Upper lobe of left lung (tissue), 4 donors: ENCODE data around the gene MAP3K13.

Experiments used
- EP300 ChIP-seq, 4 donors: sonication (generic); formaldehyde crosslinking; IDR thresholded peaks; one replicate each; pipeline ENCODE4 v1.5.1; 2017; ENCODE audit warnings: antibody characterized with exemption in 4 of 4, control low read depth in 2 of 4
- POLR2A ChIP-seq, 4 donors: fragments of 450-650 bp; IDR thresholded peaks; one replicate each; pipeline ENCODE4 v1.5.1; 2016 to 2017; ENCODE audit warnings: antibody characterized with exemption in 4 of 4, mild to moderate bottlenecking in 2 of 4
- POLR2AphosphoS5 ChIP-seq, 2 donors: sonication (generic); formaldehyde crosslinking; IDR thresholded peaks; one replicate each; pipeline ENCODE4 v1.5.1; 2017; ENCODE audit warnings: antibody characterized with exemption in 2 of 2
- TF ChIP-seq, protein P1 (sequence below), 6 experiments: fragments of 450-650 bp in 4 of 6; fragments of 200-600 bp in 2 of 6; sonication (generic) in 2 of 6; IDR thresholded peaks; one replicate each; pipeline ENCODE4 v1.5.1; 2016 to 2019; ENCODE audit warnings: antibody characterized with exemption in 6 of 6

DNA sequence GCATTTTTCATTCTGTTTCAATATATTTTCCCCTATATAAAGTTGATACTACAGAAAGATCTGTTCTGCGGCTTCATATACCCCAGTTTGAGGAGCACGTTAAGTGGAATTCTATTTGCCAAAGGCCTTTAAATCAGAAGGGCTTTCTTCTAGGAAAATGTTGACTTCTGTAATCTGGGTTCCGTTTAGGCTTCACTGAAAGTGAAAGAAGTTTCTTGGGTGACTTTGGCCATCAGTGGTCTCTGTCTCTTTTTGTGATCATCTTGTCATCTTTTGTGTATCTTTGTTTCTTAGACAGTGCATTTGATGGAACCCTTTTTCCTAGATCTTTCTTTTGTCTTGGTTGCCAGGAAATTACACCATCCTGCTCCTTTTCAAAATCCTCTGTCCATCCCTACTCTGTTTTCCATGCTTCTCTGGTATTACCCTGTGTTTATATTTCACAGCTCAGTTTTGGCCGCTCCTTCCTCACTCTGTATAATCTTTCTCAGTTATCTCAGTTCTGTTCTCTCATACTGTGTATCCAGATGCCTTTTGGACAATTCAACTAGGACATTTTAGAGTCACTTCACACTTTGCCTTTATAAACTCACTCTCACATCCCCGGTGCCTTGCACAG, 40.7 kb upstream of the MAP3K13 start:
- no peak for TF ChIP-seq POLR2A (IDR thresholded peaks at IDR 0.05)
- TF ChIP-seq, protein P1, sequence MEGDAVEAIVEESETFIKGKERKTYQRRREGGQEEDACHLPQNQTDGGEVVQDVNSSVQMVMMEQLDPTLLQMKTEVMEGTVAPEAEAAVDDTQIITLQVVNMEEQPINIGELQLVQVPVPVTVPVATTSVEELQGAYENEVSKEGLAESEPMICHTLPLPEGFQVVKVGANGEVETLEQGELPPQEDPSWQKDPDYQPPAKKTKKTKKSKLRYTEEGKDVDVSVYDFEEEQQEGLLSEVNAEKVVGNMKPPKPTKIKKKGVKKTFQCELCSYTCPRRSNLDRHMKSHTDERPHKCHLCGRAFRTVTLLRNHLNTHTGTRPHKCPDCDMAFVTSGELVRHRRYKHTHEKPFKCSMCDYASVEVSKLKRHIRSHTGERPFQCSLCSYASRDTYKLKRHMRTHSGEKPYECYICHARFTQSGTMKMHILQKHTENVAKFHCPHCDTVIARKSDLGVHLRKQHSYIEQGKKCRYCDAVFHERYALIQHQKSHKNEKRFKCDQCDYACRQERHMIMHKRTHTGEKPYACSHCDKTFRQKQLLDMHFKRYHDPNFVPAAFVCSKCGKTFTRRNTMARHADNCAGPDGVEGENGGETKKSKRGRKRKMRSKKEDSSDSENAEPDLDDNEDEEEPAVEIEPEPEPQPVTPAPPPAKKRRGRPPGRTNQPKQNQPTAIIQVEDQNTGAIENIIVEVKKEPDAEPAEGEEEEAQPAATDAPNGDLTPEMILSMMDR (IDR thresholded peaks at IDR 0.05): no peak
- TF ChIP-seq EP300 (IDR thresholded peaks at IDR 0.05): no peak
- TF ChIP-seq POLR2AphosphoS5 (IDR thresholded peaks at IDR 0.05): no peak
